Neural progenitor cell (in vitro differentiated cells): Measurements from ENCODE around the gene PDZD4. TPM values are rescaled to one million over a fixed set of nuclear protein-coding genes. Genes with fewer than 3 reads are reported as not detected.

Experiments
- DNase-seq: peaks from one replicate; pipeline ENCODE4 v3.0.0-alpha.2; 2016; ENCODE audit warnings: low spot score
- H2AFZ ChIP-seq: fragments of 200-600 bp; sonication (generic); replicated peaks from 2 replicates; pipeline ENCODE4 v1.6.1; 2016; ENCODE audit warnings: antibody characterized with exemption
- H3F3A ChIP-seq: fragments of 200-600 bp; sonication (generic); 2 replicates; pipeline ENCODE4 v1.6.1; 2016; ENCODE audit warnings: antibody characterized with exemption, low read depth
- H3K27ac ChIP-seq: fragments of 200-600 bp; sonication (generic); 2 replicates; pipeline ENCODE4 v1.5.1; 2016; ENCODE audit warnings: mild to moderate bottlenecking
- H3K27me3 ChIP-seq: fragments of 200-600 bp; sonication (generic); 2 replicates; pipeline ENCODE4 v1.6.1; 2016; ENCODE audit warnings: mild to moderate bottlenecking, moderate library complexity
- H3K36me3 ChIP-seq: fragments of 200-600 bp; sonication (generic); 2 replicates; pipeline ENCODE4 v1.5.1; 2016
- H3K4me1 ChIP-seq: fragments of 200-600 bp; sonication (generic); 2 replicates; pipeline ENCODE4 v1.6.1; 2016; ENCODE audit warnings: mixed run types
- H3K4me2 ChIP-seq: fragments of 200-600 bp; sonication (generic); 2 replicates; pipeline ENCODE4 v1.6.1; 2016
- H3K4me3 ChIP-seq: fragments of 200-600 bp; sonication (generic); 2 replicates; pipeline ENCODE4 v1.5.1; 2016
- H3K79me2 ChIP-seq: fragments of 200-600 bp; sonication (generic); 2 replicates; pipeline ENCODE4 v1.6.1; 2016; ENCODE audit warnings: low read depth
- H3K9ac ChIP-seq: fragments of 200-600 bp; sonication (generic); 2 replicates; pipeline ENCODE4 v1.6.1; 2016
- H3K9me3 ChIP-seq: fragments of 200-600 bp; sonication (generic); 2 replicates; pipeline ENCODE4 v1.5.1; 2016; ENCODE audit warnings: low read depth
- H4K20me1 ChIP-seq: fragments of 200-600 bp; sonication (generic); 2 replicates; pipeline ENCODE4 v1.6.1; 2016; ENCODE audit warnings: low read depth
- H3K27ac Mint-ChIP-seq: 3 replicates; pipeline ENCODE4 v1.8.0; 2021; ENCODE audit warnings: mixed read lengths
- H3K27me3 Mint-ChIP-seq: 2 replicates; pipeline ENCODE4 v1.8.0; 2022; ENCODE audit warnings: low read depth, mild to moderate bottlenecking, inconsistent platforms, moderate library complexity, mixed read lengths; ENCODE audit not compliant: insufficient read depth
- H3K36me3 Mint-ChIP-seq: 3 replicates; pipeline ENCODE4 v1.8.0; 2021; ENCODE audit warnings: mixed read lengths
- H3K4me1 Mint-ChIP-seq: 3 replicates; pipeline ENCODE4 v1.8.0; 2021; ENCODE audit warnings: mixed read lengths
- H3K4me3 Mint-ChIP-seq: 3 replicates; pipeline ENCODE4 v1.8.0; 2021; ENCODE audit warnings: mild to moderate bottlenecking, moderate library complexity, mixed read lengths
- H3K9me3 Mint-ChIP-seq: 3 replicates; pipeline ENCODE4 v1.8.0; 2020; ENCODE audit warnings: mixed read lengths
- CTCF ChIP-seq: fragments of 200-600 bp; sonication (generic); IDR thresholded peaks from 2 replicates; pipeline ENCODE4 v1.5.1; 2017; ENCODE audit warnings: antibody characterized with exemption, mild to moderate bottlenecking
- EZH2 ChIP-seq: fragments of 200-600 bp; sonication (generic); IDR thresholded peaks from 2 replicates; pipeline ENCODE4 v1.6.1; 2017; ENCODE audit warnings: antibody characterized with exemption, mild to moderate bottlenecking, moderate library complexity
- EZH2phosphoT487 ChIP-seq: fragments of 200-600 bp; sonication (generic); IDR thresholded peaks from 2 replicates; pipeline ENCODE4 v1.6.1; 2017; ENCODE audit warnings: antibody characterized with exemption
- total RNA-seq: library from RNA; depleted of rRNA; stranded (reverse); fragments of >200 nt; gene quantifications from 2 replicates; pipeline ENCODE4 v1.2.3, GENCODE V29; 2015; ENCODE audit warnings: low replicate concordance

The PDZD4 gene
- total RNA-seq, 1 donor from 2014 or later, result 1.9 TPM

- Histone ChIP-seq H4K20me1 (peaks cover 10% of the 10 kb centered on the region), H3K36me3 (no peaks in the 10 kb centered on the region), H3K79me2 (no peaks in the 10 kb centered on the region), H3K9ac (no peak overlapping the region), H3K4me2 (peak overlapping the region; percentile 76), H3K27ac (no peak overlapping the region), H3K4me3 (peak overlapping the region; percentile 31), H3K9me3 (no peaks in the 10 kb centered on the region), H2AFZ (no peak overlapping the region), H3K4me1 (peaks cover 17% of the 10 kb centered on the region), H3F3A (peaks cover 11% of the 10 kb centered on the region), H3K27me3 (peaks cover 8% of the 10 kb centered on the region)
- no peak overlapping the region for H3K27ac Mint-ChIP-seq
- peaks cover 25% of the 10 kb centered on the region for H3K9me3 Mint-ChIP-seq
- peak; percentile 7 for TF ChIP-seq CTCF
- TF ChIP-seq EZH2, result no peak
- H3K4me1 Mint-ChIP-seq, result peaks cover 46% of the 10 kb centered on the region
- no peaks in the 10 kb centered on the region for H3K36me3 Mint-ChIP-seq
- peaks cover 19% of the 10 kb centered on the region for H3K27me3 Mint-ChIP-seq
- peak; percentile 60 for DNase-seq
- peak overlapping the region; percentile 43 for H3K4me3 Mint-ChIP-seq
Measured at GRCh38 chrX:153878969-153879653, 48.8 kb upstream of the PDZD4 start.

GRCh38 chrX:153878345-153878744, 48.0 kb upstream of the PDZD4 start:
- H4K20me1 ChIP-seq, result peaks cover 15% of the 10 kb centered on the region
- H3K9me3 ChIP-seq, result no peaks in the 10 kb centered on the region
- peak overlapping the region; percentile 72 for H3K4me3 Mint-ChIP-seq
- peaks cover under 1% of the 10 kb centered on the region for H3K27me3 ChIP-seq
- peak overlapping the region; percentile 76 for H3K4me2 ChIP-seq
- no peak overlapping the region for H3K27ac ChIP-seq
- no peak overlapping the region for H3K9ac ChIP-seq
- H3K4me3 ChIP-seq, result no peak overlapping the region
- no peaks in the 10 kb centered on the region for H3K36me3 ChIP-seq
- peaks cover 25% of the 10 kb centered on the region for H3K9me3 Mint-ChIP-seq
- H2AFZ ChIP-seq, result no peak overlapping the region
- no peaks in the 10 kb centered on the region for H3K79me2 ChIP-seq
- no peak overlapping the region for H3K27ac Mint-ChIP-seq
- no peaks in the 10 kb centered on the region for H3K36me3 Mint-ChIP-seq
- TF ChIP-seq CTCF, result no peak
- no peak for TF ChIP-seq EZH2
- TF ChIP-seq EZH2phosphoT487, result no peak
- peaks cover 16% of the 10 kb centered on the region for H3F3A ChIP-seq
- H3K4me1 ChIP-seq, result peaks cover 18% of the 10 kb centered on the region
- H3K4me1 Mint-ChIP-seq, result peaks cover 49% of the 10 kb centered on the region
- peaks cover 19% of the 10 kb centered on the region for H3K27me3 Mint-ChIP-seq
- no peak for DNase-seq

GRCh38 chrX:153877571-153878261, 47.4 kb upstream of the PDZD4 start:
- TF ChIP-seq EZH2, result no peak
- TF ChIP-seq CTCF, result no peak
- no peak for TF ChIP-seq EZH2phosphoT487
- peaks cover 16% of the 10 kb centered on the region for H3F3A ChIP-seq
- no peak overlapping the region for H3K27ac Mint-ChIP-seq
- H3K9ac ChIP-seq, result no peak overlapping the region
- no peak overlapping the region for H2AFZ ChIP-seq
- no peak for DNase-seq
- no peak overlapping the region for H3K4me2 ChIP-seq
- H3K79me2 ChIP-seq, result no peaks in the 10 kb centered on the region
- no peaks in the 10 kb centered on the region for H3K9me3 ChIP-seq
- H3K4me3 ChIP-seq, result no peak overlapping the region
- peaks cover 25% of the 10 kb centered on the region for H3K9me3 Mint-ChIP-seq
- peaks cover 19% of the 10 kb centered on the region for H3K27me3 Mint-ChIP-seq
- H3K4me1 Mint-ChIP-seq, result peaks cover 54% of the 10 kb centered on the region
- H3K4me3 Mint-ChIP-seq, result peak overlapping the region; percentile 72
- H3K4me1 ChIP-seq, result peaks cover 21% of the 10 kb centered on the region
- peaks cover 19% of the 10 kb centered on the region for H4K20me1 ChIP-seq
- no peaks in the 10 kb centered on the region for H3K27me3 ChIP-seq
- no peak overlapping the region for H3K27ac ChIP-seq
- no peaks in the 10 kb centered on the region for H3K36me3 Mint-ChIP-seq
- H3K36me3 ChIP-seq, result no peaks in the 10 kb centered on the region
